Small intestine (tissue), 7 donors: Measurements from ENCODE around the gene NAV2. TPM values are rescaled to one million over a fixed set of nuclear protein-coding genes. Genes with fewer than 3 reads are reported as not detected.

Experiments
- DNase-seq, 2 donors: peaks; one replicate each; pipeline versions ENCODE4 v3.0.0 to v3.0.0-alpha.2; 2013
- FAIRE-seq: peaks from 2 replicates; lab custom pipeline; 2012; peaks lifted over from hg19 to GRCh38; lab: Jason Lieb, UNC
- H3K27ac ChIP-seq, 3 donors: one replicate each; pipeline ENCODE4 v1.5.1; 2013; ENCODE audit warnings: low read length in 2 of 3, mild to moderate bottlenecking in 2 of 3, control low read depth in 1 of 3, inconsistent platforms in 1 of 3, low read depth in 1 of 3, moderate library complexity in 1 of 3
- H3K27me3 ChIP-seq, 3 donors: one replicate each; pipeline ENCODE4 v1.6.1; 2013; ENCODE audit warnings: low read length in 3 of 3, inconsistent platforms in 1 of 3; ENCODE audit not compliant: control insufficient read depth in 3 of 3, insufficient read depth in 3 of 3
- H3K36me3 ChIP-seq, 3 donors: one replicate each; pipeline ENCODE4 v1.6.1; 2013; ENCODE audit warnings: low read length in 3 of 3, inconsistent platforms in 1 of 3, low read depth in 1 of 3, mild to moderate bottlenecking in 1 of 3, moderate library complexity in 1 of 3; ENCODE audit not compliant: control insufficient read depth in 3 of 3, insufficient read depth in 2 of 3
- H3K4me1 ChIP-seq, 3 donors: one replicate each; pipeline ENCODE4 v1.6.1; 2013; ENCODE audit warnings: low read length in 2 of 3, inconsistent platforms in 1 of 3, low read depth in 1 of 3, mild to moderate bottlenecking in 1 of 3, moderate library complexity in 1 of 3; ENCODE audit not compliant: control insufficient read depth in 3 of 3, insufficient read depth in 2 of 3
- H3K4me3 ChIP-seq, 3 donors: one replicate each; pipeline ENCODE4 v1.5.1; 2013; ENCODE audit warnings: low read length in 3 of 3, control low read depth in 1 of 3, inconsistent platforms in 1 of 3, low read depth in 1 of 3, mild to moderate bottlenecking in 1 of 3, moderate library complexity in 1 of 3
- H3K9me3 ChIP-seq, 2 donors: one replicate each; pipeline ENCODE4 v1.6.1; 2013; ENCODE audit warnings: low read depth in 1 of 2, low read length in 1 of 2; ENCODE audit not compliant: control insufficient read depth in 2 of 2, insufficient read depth in 1 of 2
- WGBS, 3 donors: extraction: QIAGEN DNeasy Blood & Tissue Kit; methylation state at CpG; one replicate each; pipeline ENCODE4 v1.1.7; 2013; 5-methylcytosine and 5-hydroxymethylcytosine counted together
- polyA plus RNA-seq, 4 donors: library from polyadenylated mRNA; stranded (reverse) in 3 of 4; unstranded in 1 of 4; fragments of 200-250 nt in 3 of 4; fragments of 120-200 nt in 1 of 4; gene quantifications; one replicate each; pipeline versions ENCODE4 v1.2.1 to v1.2.3, GENCODE V29; 2013
- donor health status: healthy with polysubstance abuse.
- donor health status: control.
- donor health status: control.
- donor health status: Bipolar disorder and iron deficiency.
- donor health status: healthy.

NAV2 gene
- polyA plus RNA-seq, 4 donors = 1.6 to 6.5 (median 3.6) TPM

- WGBS, 3 donors = 90 to 98% (median 91%) methylated on average over 7 of the region's 7 CpGs
- DNase-seq (no peak), FAIRE-seq (no peak)
- peaks cover 0 to 2% (median 0%) of the 10 kb centered on the region in 3 donors for H3K36me3 ChIP-seq
- no peaks in the 10 kb centered on the region for H3K9me3 ChIP-seq
- H3K4me1 ChIP-seq = peaks cover 0 to 14% (median 0%) of the 10 kb centered on the region in 3 donors
- H3K27me3 ChIP-seq = no peaks in the 10 kb centered on the region
- no peak overlapping the region for H3K4me3 ChIP-seq
- no peak overlapping the region for H3K27ac ChIP-seq
Measured at GRCh38 chr11:20035375-20035700, 322.7 kb downstream of the NAV2 start.

- H3K4me3 ChIP-seq = no peak overlapping the region
- WGBS, 3 donors = 75 to 83% (median 77%) methylated on average over 15 of the region's 15 CpGs
- DNase-seq = no peak
- H3K9me3 ChIP-seq = no peaks in the 10 kb centered on the region
- FAIRE-seq = no peak
- H3K27me3 ChIP-seq = no peaks in the 10 kb centered on the region
- peaks cover 0 to 12% (median 0%) of the 10 kb centered on the region in 3 donors for H3K4me1 ChIP-seq
- H3K27ac ChIP-seq = no peak overlapping the region
- peaks cover 0 to 2% (median 0%) of the 10 kb centered on the region in 3 donors for H3K36me3 ChIP-seq
Measured at GRCh38 chr11:20035701-20036601, 323.3 kb downstream of the NAV2 start.

GRCh38 chr11:20036626-20037335, 324.1 kb downstream of the NAV2 start:
- Histone ChIP-seq H3K36me3 (peaks cover 0 to 2% (median 0%) of the 10 kb centered on the region in 3 donors), H3K9me3 (no peaks in the 10 kb centered on the region), H3K27ac (no peak overlapping the region), H3K27me3 (no peaks in the 10 kb centered on the region), H3K4me3 (no peak overlapping the region), H3K4me1 (peaks cover 0 to 4% (median 0%) of the 10 kb centered on the region in 3 donors)
- WGBS, 3 donors = 87 to 91% (median 89%) methylated on average over 8 of the region's 8 CpGs
- FAIRE-seq = no peak
- DNase-seq = no peak

DNA sequence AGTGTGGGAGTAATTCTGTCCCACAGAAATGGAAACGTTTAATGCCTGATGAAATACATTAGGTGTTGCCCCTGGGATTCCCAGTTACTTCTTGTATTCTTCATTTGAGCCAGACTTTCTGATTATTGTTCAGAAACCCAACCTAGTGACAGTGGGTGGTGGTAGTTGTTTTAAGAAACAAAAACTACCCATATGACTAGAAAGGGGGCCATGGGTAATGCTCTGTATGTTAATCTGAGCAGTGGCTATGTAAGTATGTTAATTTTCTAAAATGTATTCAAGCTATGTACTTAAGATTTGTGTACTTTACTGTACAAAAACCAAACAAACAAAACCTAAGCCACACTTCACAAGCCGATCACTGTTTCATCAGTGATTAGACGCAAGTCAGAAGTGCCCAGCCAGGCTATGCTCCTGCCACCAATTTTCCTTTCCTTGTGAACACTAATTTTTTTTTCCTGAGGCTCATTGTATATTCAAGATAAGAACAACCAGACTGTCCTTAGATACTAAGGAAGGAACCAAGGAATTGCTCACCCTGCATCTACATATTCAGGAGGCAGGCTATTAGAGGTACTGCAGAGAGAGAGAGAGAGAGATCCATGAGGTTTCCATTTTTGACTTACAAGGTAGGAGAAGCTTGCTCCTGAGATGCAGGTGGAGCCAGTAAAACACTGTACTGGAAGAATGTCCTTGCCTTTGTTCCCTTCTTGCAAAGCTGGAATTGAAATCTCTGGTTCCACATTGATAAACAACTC, 324.9 kb downstream of the NAV2 start:
- WGBS, 3 donors = 70 to 83% (median 76%) methylated on average over 3 of the region's 3 CpGs

DNA sequence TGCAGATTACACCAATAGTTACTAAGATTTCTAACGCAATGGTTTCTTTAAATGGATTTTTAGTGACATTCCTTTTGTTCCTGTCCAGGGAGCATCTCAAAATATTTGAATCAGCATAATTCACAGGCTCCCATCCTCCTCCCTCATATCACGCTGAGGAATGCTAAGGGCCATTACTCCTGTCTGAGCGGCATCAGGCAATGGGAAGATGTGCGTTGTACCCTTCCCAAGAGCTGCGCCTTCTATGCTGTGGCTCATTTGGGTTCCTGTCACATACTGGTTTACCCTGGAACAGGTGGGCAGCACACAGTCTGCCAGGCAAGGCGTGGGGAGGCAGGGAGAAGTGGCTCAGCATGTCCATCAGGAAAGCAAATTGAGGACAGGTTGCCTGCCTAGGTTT, 325.8 kb downstream of the NAV2 start:
- no peaks in the 10 kb centered on the region for H3K9me3 ChIP-seq
- WGBS, 3 donors = 79 to 93% (median 81%) methylated on average over 6 of the region's 6 CpGs
- H3K4me1 ChIP-seq = no peaks in the 10 kb centered on the region
- H3K27ac ChIP-seq = no peak overlapping the region
- H3K27me3 ChIP-seq = no peaks in the 10 kb centered on the region
- DNase-seq = no peak
- no peak overlapping the region for H3K4me3 ChIP-seq
- FAIRE-seq = no peak
- H3K36me3 ChIP-seq = peaks cover 0 to 2% (median 0%) of the 10 kb centered on the region in 3 donors

More for the DNA sequence above, 324.9 kb downstream of the NAV2 start:
- no peaks in the 10 kb centered on the region for H3K9me3 ChIP-seq
- H3K4me3 ChIP-seq = no peak overlapping the region
- no peak for DNase-seq
- peaks cover 0 to 2% (median 0%) of the 10 kb centered on the region in 3 donors for H3K36me3 ChIP-seq
- no peak for FAIRE-seq
- no peaks in the 10 kb centered on the region for H3K27me3 ChIP-seq
- no peaks in the 10 kb centered on the region for H3K4me1 ChIP-seq
- no peak overlapping the region for H3K27ac ChIP-seq

DNA sequence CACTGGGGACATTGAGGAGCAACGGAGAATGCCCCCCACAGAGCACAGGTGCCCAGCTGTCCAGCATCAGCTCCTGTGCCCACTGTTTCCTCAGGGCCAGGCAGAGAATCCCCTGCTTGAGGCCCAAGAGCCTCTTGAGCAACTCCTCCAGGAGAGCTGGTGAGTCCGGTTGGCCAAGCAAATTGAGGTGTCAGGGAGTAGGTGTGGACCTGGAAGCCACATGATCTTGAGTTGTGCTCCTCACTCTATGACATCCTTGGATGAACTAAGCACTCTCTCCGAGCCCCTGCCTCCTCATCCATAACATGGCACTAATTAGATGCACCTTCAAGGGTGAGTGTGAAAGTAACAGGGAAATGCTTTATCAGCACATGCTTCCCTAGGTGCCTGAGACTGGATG, 326.3 kb downstream of the NAV2 start:
- no peaks in the 10 kb centered on the region for H3K4me1 ChIP-seq
- H3K9me3 ChIP-seq = no peaks in the 10 kb centered on the region
- FAIRE-seq (no peak), DNase-seq (no peak)
- WGBS, 3 donors = 93 to 96% (median 94%) methylated on average over 3 of the region's 3 CpGs
- H3K4me3 ChIP-seq = no peak overlapping the region
- H3K27ac ChIP-seq = no peak overlapping the region
- no peaks in the 10 kb centered on the region for H3K27me3 ChIP-seq
- peaks cover 0 to 3% (median 2%) of the 10 kb centered on the region in 3 donors for H3K36me3 ChIP-seq

GRCh38 chr11:20041499-20041898, 328.9 kb downstream of the NAV2 start:
- H3K9me3 ChIP-seq = no peaks in the 10 kb centered on the region
- no peak for FAIRE-seq
- H3K27ac ChIP-seq = no peak overlapping the region
- DNase-seq = no peak
- 77 to 91% (median 86%) methylated on average over 3 of the region's 3 CpGs for WGBS, 3 donors
- H3K4me3 ChIP-seq = no peak overlapping the region
- H3K4me1 ChIP-seq = no peaks in the 10 kb centered on the region
- no peaks in the 10 kb centered on the region for H3K27me3 ChIP-seq
- peaks cover 2 to 12% (median 2%) of the 10 kb centered on the region in 3 donors for H3K36me3 ChIP-seq

GRCh38 chr11:20042045-20042639, 329.5 kb downstream of the NAV2 start:
- Histone ChIP-seq H3K9me3 (no peaks in the 10 kb centered on the region), H3K36me3 (peaks cover 2 to 12% (median 2%) of the 10 kb centered on the region in 3 donors), H3K4me1 (no peaks in the 10 kb centered on the region), H3K4me3 (no peak overlapping the region), H3K27me3 (no peaks in the 10 kb centered on the region), H3K27ac (no peak overlapping the region)
- WGBS, 3 donors = 80 to 87% (median 80%) methylated on average over 5 of the region's 5 CpGs
- DNase-seq = no peak
- FAIRE-seq = no peak
